CMK (cell line): ENCODE measurements around the gene PLEKHG4B.
"Not testable (repeated sequence)": the region's sequence is repeated elsewhere in the genome, so short reads cannot be mapped to it uniquely, and the experiment has no call there.

Experiments used
- DNase-seq: peaks from one replicate; pipeline ENCODE4 v3.0.0-alpha.2; 2010; ENCODE audit warnings: low read depth

The PLEKHG4B gene

DNA sequence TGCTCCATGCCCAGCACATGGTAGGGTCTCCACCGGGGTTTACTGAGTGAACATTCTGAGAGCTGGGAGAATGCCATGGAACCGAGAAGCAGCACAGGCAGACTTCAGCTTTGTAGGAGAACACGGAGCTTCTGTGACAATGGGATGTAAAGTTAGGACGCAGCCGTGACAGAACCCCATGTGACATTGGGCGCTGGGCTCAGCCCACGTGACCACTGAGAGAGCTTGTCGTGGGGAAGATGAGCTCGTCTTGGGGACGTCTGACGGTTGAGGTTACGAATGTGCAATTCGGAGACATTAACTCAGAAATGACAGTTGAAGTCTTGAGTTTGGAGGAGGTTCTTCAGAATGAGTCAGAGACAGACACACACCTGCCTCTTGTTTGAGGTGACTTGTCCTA lies 139.7 kb downstream of the PLEKHG4B start:
- DNase-seq = no peak

DNA sequence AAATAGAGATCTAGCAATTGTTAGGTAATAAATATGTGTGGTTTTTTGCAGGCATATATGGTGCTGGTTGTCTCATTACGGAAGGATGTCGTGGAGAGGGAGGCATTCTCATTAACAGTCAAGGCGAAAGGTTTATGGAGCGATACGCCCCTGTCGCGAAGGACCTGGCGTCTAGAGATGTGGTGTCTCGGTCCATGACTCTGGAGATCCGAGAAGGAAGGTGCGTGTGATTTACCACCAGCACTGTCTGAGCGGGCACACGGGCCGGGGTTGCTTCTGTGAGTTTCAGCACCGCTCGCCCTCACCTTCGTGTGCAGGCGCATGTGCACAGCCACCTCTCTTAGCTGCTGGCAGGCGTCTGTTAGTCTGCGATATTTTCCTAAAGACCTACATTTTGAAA lies 141.5 kb downstream of the PLEKHG4B start:
- not testable (repeated sequence) for DNase-seq

DNA sequence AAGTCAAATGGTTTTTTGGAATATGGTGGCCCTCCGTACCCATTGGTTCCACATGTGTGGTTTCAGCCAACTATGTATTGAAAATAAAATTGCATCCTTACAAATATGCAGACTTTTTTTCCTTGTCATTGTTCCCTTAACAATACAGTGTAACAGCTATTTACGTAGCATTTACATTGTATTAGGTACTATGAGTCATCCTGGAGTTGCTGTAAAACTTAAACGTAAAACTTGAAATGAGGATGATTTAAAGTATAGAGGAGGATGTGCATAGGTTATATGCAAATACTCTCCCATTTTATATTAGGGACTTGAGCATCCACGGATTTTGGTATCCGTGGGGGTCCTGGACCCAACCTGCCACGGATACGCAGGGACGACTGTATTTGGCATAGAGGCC lies 142.5 kb downstream of the PLEKHG4B start:
- no peak for DNase-seq

DNA sequence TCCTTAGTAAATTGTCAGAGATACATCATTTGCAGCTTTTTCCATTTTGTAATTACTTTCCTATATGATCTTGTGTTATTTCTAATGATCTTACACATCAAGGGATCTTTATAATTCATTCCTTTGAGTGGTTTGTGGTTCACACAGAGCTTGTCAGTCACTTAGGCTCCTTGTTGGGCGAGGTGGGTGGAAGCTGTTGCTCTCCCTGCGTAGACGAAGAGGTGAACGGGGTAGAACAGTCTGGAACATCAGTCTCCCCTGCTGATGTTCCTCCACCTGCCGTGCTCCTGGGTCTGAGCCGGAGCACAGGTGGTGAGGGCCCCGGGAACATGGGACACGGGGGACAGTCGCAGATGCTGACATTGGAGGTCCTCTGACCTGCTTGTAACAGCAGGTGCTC lies 143.6 kb downstream of the PLEKHG4B start:
- DNase-seq = not testable (repeated sequence)

DNA sequence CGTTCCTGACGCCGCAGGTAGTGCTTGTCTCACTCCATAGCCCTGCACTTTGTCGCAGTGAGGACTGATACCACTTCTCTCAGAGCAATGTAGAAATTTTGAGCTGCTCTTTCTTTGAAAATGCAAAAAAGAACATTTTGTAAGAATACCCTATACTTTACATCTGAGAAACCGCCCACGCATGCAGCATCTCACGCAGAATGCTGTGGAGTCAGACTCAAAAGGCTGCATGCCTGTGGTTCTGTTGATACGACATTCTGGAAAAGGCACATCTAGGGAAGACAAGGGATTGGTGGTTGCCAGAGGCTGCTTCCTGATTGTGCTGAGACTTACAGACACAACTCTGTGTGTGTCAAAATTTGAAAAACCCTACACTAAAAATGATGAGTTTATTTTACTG lies 146.0 kb downstream of the PLEKHG4B start:
- not testable (repeated sequence) for DNase-seq
